ENCODE measurements around the gene SF1. TPM values are rescaled to one million over a fixed set of nuclear protein-coding genes. Genes with fewer than 3 reads are reported as not detected.
A peak's percentile ranks its signal among the peaks of the same experiment; 100 is the strongest.

The SF1 gene
- total RNA-seq, 1 experiment from 2014 or later = 285 TPM

DNA sequence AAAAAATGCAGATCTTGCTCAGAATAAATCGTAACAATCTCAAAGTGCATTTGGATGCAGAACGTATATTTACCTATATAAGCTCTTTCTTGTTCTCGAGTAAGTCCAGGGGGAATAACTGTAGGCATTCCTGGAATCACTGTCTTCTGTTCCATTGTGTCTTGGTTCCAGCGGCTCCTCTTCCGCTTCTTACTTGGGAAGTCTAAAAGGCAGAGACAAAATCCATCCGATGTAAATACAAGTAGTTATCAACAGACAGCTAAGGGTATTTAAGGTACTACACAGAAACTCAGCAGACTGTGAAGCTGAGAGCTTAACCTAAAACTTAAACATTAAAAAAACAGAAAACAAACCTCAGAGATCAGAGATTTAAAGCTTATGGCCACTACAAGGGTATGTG is 1.9 kb downstream of the SF1 start:
- Mint-ChIP-seq H3K27ac (peak overlapping the region; percentile 59), H3K27me3 (ENCODE audit: low read depth) (no peaks in the 10 kb centered on the region), H3K36me3 (peaks cover 59% of the 10 kb centered on the region), H3K4me1 (peaks cover 29% of the 10 kb centered on the region), H3K4me3 (peak overlapping the region; percentile 79), H3K9me3 (no peaks in the 10 kb centered on the region)
- DNase-seq (ENCODE audit: low spot score) (no peak), ATAC-seq (no peak)
- CTCF ChIA-PET = interaction anchor here (0.7 kb wide), 1 partner anchor 32 kb away, joined by 3 read pairs; the partner anchor contains the start of gene RASGRP2
- POLR2A ChIA-PET = no interaction called here
- TF ChIP-seq NFATC4 (CRISPR knock-in tag; IDR thresholded peaks at IDR 0.05) (no peak), PRRX2 (CRISPR knock-in tag; IDR thresholded peaks at IDR 0.05) (no peak), MYBL2 (CRISPR knock-in tag; IDR thresholded peaks at IDR 0.05) (no peak), MXD4 (CRISPR knock-in tag; IDR thresholded peaks at IDR 0.05; ENCODE audit: borderline replicate concordance) (no peak), RORB (CRISPR knock-in tag; IDR thresholded peaks at IDR 0.05) (no peak), ZNF671 (CRISPR knock-in tag; IDR thresholded peaks at IDR 0.05) (no peak), GABPB1 (CRISPR knock-in tag; IDR thresholded peaks at IDR 0.05) (no peak), ZNF219 (CRISPR knock-in tag; IDR thresholded peaks at IDR 0.05; ENCODE audit: borderline replicate concordance) (no peak), ETV6 (CRISPR knock-in tag; IDR thresholded peaks at IDR 0.05) (no peak)
- TF ChIP-seq, protein P1, sequence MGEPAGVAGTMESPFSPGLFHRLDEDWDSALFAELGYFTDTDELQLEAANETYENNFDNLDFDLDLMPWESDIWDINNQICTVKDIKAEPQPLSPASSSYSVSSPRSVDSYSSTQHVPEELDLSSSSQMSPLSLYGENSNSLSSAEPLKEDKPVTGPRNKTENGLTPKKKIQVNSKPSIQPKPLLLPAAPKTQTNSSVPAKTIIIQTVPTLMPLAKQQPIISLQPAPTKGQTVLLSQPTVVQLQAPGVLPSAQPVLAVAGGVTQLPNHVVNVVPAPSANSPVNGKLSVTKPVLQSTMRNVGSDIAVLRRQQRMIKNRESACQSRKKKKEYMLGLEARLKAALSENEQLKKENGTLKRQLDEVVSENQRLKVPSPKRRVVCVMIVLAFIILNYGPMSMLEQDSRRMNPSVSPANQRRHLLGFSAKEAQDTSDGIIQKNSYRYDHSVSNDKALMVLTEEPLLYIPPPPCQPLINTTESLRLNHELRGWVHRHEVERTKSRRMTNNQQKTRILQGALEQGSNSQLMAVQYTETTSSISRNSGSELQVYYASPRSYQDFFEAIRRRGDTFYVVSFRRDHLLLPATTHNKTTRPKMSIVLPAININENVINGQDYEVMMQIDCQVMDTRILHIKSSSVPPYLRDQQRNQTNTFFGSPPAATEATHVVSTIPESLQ (CRISPR knock-in tag; IDR thresholded peaks at IDR 0.05) = no peak
- TF ChIP-seq, protein P2, sequence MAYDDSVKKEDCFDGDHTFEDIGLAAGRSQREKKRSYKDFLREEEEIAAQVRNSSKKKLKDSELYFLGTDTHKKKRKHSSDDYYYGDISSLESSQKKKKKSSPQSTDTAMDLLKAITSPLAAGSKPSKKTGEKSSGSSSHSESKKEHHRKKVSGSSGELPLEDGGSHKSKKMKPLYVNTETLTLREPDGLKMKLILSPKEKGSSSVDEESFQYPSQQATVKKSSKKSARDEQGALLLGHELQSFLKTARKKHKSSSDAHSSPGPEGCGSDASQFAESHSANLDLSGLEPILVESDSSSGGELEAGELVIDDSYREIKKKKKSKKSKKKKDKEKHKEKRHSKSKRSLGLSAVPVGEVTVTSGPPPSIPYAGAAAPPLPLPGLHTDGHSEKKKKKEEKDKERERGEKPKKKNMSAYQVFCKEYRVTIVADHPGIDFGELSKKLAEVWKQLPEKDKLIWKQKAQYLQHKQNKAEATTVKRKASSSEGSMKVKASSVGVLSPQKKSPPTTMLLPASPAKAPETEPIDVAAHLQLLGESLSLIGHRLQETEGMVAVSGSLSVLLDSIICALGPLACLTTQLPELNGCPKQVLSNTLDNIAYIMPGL (CRISPR knock-in tag; IDR thresholded peaks at IDR 0.05) = no peak
- TF ChIP-seq, protein P3, sequence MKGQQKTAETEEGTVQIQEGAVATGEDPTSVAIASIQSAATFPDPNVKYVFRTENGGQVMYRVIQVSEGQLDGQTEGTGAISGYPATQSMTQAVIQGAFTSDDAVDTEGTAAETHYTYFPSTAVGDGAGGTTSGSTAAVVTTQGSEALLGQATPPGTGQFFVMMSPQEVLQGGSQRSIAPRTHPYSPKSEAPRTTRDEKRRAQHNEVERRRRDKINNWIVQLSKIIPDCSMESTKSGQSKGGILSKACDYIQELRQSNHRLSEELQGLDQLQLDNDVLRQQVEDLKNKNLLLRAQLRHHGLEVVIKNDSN (CRISPR knock-in tag; IDR thresholded peaks at IDR 0.05) = no peak
- TF ChIP-seq, protein P4, sequence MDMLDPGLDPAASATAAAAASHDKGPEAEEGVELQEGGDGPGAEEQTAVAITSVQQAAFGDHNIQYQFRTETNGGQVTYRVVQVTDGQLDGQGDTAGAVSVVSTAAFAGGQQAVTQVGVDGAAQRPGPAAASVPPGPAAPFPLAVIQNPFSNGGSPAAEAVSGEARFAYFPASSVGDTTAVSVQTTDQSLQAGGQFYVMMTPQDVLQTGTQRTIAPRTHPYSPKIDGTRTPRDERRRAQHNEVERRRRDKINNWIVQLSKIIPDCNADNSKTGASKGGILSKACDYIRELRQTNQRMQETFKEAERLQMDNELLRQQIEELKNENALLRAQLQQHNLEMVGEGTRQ (CRISPR knock-in tag; IDR thresholded peaks at IDR 0.05) = no peak
- TF ChIP-seq, protein P5, sequence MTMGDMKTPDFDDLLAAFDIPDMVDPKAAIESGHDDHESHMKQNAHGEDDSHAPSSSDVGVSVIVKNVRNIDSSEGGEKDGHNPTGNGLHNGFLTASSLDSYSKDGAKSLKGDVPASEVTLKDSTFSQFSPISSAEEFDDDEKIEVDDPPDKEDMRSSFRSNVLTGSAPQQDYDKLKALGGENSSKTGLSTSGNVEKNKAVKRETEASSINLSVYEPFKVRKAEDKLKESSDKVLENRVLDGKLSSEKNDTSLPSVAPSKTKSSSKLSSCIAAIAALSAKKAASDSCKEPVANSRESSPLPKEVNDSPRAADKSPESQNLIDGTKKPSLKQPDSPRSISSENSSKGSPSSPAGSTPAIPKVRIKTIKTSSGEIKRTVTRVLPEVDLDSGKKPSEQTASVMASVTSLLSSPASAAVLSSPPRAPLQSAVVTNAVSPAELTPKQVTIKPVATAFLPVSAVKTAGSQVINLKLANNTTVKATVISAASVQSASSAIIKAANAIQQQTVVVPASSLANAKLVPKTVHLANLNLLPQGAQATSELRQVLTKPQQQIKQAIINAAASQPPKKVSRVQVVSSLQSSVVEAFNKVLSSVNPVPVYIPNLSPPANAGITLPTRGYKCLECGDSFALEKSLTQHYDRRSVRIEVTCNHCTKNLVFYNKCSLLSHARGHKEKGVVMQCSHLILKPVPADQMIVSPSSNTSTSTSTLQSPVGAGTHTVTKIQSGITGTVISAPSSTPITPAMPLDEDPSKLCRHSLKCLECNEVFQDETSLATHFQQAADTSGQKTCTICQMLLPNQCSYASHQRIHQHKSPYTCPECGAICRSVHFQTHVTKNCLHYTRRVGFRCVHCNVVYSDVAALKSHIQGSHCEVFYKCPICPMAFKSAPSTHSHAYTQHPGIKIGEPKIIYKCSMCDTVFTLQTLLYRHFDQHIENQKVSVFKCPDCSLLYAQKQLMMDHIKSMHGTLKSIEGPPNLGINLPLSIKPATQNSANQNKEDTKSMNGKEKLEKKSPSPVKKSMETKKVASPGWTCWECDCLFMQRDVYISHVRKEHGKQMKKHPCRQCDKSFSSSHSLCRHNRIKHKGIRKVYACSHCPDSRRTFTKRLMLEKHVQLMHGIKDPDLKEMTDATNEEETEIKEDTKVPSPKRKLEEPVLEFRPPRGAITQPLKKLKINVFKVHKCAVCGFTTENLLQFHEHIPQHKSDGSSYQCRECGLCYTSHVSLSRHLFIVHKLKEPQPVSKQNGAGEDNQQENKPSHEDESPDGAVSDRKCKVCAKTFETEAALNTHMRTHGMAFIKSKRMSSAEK (CRISPR knock-in tag; IDR thresholded peaks at IDR 0.05; ENCODE audit: borderline replicate concordance) = no peak

DNA sequence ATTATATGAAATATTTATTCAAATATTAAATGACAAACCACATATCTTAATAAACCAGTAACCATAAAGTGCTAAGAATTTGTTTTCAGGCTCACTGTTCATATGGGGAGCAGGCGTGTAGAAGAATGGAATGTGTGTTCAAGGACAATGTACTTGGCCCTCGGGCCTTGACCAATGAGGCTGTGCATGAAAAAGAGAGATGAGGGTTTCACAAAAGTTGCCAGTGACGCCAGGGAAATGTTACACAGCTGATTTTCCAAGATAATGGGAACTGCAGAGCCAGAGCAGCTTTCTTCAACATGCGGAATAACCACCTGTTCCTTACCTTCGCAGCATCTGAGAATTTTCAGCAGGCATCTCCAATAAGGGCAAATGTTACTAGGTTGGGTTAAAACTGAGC is 4.2 kb downstream of the SF1 start:
- DNase-seq (ENCODE audit: low spot score) (no peak), ATAC-seq (no peak)
- Mint-ChIP-seq H3K27ac (no peak overlapping the region), H3K9me3 (no peaks in the 10 kb centered on the region), H3K4me1 (peaks cover 23% of the 10 kb centered on the region), H3K4me3 (no peak overlapping the region), H3K27me3 (ENCODE audit: low read depth) (no peaks in the 10 kb centered on the region), H3K36me3 (peaks cover 82% of the 10 kb centered on the region)
- POLR2A ChIA-PET = interaction anchor here (0.7 kb wide), 1 partner anchor 13 kb away, joined by 3 read pairs; no protein-coding TSS in a partner anchor
- TF ChIP-seq, protein P6, sequence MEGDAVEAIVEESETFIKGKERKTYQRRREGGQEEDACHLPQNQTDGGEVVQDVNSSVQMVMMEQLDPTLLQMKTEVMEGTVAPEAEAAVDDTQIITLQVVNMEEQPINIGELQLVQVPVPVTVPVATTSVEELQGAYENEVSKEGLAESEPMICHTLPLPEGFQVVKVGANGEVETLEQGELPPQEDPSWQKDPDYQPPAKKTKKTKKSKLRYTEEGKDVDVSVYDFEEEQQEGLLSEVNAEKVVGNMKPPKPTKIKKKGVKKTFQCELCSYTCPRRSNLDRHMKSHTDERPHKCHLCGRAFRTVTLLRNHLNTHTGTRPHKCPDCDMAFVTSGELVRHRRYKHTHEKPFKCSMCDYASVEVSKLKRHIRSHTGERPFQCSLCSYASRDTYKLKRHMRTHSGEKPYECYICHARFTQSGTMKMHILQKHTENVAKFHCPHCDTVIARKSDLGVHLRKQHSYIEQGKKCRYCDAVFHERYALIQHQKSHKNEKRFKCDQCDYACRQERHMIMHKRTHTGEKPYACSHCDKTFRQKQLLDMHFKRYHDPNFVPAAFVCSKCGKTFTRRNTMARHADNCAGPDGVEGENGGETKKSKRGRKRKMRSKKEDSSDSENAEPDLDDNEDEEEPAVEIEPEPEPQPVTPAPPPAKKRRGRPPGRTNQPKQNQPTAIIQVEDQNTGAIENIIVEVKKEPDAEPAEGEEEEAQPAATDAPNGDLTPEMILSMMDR (IDR thresholded peaks at IDR 0.05) = no peak
- no peak for TF ChIP-seq ZNF138 (CRISPR knock-in tag; conservative IDR thresholded peaks at IDR 0.05)
- CTCF ChIA-PET = no interaction called here
